Activated CD8-positive, alpha-beta memory T cell treated with anti-CD3 and anti-CD28 coated beads, Interleukin-2, amount 50 U/mL, for 4 hours (primary cell): ENCODE data around the gene MISP3.

Source experiments
- DNase-seq: peaks from one replicate; pipeline ENCODE4 v3.0.0-alpha.2; 2020

MISP3 gene

DNA sequence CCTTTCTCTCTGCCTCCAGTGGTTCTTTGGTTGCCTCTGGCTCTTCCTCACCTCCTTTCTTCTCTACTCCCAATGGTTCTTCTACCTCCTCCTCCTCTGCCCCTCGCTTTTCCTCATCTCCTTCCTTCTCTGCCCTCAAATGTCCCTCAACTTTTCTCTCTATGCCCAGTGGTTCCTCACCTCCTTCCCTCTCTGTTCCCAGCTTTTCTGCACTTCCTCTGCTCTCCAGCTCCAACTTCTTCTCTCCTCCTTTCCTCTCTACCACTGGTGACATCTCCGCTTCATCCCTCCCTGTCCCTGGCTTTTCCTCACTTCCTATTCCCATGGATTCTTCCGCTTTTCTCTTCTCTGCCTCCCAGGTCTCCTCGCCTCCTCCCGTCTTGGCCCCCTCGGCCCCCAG, 18.5 kb upstream of the MISP3 start:
- DNase-seq: no peak

DNA sequence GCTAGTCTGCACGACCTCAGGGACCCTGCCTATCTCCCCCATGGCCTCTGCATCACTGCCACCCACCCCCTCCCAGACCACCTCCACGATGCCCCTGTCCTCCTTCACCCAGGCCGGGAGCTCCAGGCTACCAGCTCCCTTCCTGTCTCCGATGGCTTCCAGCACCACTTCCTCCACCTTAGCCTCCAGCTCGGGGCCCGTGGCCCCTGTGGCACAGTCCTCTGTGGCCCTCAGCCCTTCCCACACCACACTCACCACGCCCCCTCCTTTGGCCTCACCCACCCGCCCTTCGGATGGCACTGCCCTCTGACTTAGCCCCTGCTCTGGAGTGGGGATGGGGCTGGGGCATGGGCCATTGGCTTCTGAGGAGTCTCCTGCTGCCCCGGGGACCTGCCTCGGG, 17.9 kb upstream of the MISP3 start:
- no peak for DNase-seq

DNA sequence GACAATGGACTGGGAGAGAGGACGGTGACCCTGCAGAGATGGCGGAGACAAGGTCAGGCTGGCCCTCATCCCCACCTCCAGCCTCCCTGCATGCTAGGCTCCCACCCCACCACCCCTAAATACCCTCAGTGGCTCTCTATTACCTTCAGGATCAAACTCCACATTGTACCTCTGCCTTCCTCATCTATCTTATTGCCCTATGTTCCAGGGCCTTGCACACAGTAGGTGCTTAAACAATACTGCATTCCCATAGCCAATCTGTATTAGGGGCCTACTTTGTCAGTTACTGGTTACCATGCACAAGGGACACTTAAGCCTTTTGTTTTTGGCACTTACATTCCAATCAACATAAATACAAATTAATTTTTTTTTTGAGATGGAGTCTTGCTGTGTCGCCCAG, 17.2 kb upstream of the MISP3 start:
- DNase-seq: no peak

DNA sequence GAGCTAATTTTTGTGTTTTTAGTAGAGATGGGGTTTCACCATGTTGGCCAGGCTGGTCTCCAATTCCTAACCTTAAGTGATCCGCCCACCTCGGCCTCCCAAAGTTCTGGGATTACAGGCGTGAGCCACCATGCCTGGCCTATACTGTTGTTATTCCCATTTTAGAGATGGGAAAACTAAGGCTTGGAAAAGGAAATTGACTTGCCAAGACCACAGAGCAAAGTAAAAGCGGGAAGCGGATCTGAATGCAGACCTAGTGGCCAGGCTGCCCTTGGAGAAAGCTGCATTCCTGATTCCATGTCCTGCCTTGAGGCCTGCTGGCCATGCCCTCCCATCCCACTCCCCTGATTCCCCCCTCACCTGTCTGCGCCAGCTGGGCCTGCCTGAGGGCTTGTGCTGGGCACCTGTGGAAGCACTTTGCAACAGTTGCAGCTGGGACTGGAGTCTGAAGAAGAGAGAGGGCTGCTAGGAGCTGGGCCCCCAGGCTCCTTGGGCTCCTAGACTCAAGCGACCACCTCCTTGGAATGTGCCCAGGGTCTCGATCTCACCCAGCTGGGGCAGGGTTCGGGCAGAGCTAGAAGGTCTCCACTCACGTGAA, 16.4 kb upstream of the MISP3 start:
- DNase-seq: no peak

DNA sequence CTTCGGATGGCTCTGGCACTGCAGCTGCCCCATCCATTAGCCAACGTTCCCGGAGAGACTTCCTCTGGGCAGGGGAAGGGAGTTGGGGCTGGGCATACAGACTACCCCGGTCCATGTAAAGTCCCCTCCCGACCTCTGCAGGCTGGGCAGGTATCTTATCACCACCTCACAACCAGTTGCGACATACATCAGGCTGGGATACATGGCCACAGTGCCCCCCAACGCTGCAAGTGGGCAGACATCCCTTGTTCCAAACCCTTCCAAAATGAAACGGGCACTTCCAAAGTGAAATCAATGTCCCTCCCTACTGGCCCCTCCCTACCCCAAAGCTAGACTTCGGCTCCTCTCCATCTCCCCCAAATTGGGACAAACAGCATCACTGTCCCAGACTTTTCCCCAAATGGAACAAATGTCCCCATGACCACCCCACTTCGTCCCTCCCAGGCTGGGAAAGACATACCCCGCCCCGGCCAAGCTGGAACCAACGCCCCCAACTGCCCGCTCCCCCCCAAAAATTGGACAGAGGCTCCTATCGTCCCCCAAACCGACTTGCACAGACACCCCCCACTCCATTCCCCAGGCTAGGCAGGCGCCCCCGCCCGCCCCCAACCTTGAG, 15.7 kb upstream of the MISP3 start:
- no peak for DNase-seq

DNA sequence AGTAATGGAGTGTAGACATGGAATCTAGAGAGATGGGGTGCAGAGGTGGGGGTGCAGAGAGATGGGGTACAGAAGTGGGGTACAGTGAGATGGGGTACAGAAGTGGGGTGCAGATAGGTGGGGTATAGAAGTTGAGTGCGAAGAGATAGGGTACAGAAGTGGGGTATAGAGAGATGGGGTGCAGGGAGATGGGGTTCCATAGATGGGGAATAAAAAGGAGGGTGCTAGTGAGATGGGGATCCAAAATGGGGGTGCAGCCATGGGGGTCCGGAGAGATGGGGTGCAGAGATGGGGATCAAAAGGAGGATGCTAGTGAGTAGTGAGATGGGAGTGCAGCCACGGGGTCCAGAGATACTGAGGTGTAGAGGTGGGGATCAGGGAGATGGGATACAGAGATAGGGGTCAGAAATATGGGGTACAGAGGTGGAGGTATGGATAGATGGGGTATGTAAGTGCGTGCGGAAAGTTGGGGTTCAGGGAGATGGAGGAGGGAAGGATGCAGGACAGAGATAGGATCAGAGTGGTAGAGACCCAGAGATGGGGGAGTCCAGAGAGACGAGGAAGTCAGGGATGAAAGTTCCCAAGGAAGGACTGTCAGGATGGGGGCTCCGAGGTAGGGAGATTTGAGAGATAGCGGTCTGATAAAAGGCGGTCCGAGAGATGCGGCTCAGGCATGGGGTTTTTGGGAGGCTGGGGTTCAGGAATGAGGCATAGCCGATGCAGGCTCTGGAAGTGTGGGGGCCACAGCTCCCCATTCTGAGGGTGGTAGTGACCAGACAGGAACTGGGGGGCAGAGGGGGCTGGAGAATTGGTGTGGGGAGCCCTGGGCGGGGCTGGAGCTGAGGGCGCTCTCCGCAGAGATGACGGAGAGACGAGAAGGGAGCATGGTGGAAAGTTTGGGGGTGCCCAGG, 14.1 kb upstream of the MISP3 start:
- no peak for DNase-seq

DNA sequence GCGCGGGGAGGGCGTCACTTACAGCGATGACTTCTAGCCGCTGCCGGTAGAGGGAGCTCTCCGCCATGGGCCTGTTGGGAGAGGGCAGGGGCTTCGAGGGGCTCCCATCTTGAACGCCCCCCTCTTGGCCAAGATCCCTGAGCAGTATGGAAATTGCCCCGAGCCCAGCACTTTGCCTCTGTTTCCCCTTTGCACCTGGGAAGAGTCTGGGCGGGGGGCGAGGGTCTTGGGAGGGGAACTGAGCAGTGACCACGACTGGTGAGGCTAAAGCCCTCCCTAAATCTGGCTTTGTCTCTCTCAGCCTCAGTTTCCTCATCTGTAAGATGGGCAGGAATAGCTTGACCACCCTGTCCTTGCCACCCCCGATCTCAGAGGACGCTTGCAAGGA, 13.5 kb upstream of the MISP3 start:
- DNase-seq: peak; percentile 55

DNA sequence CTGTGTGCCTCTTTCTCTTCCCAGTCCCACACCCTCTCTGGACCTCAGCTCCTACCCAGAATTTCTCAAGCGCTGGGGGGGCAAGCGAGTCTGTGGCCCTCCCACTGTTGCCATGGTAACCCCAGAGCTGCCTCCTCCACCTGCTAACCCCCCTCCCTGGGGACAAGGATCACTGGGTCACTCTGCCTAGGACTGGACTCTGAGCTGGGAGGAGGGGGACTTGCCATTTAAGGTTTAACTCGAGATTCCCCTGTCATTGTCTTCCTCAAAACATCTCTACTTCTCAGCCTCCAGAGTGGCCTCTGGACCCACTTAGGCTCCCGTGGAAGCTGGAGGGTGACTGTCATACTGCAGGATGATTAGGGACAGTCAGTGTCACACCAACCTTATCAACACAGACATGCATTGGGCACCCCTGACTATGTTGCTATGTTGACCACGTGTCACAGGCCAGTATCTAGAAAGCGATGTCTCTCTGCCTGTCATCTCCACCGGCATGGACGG, 12.9 kb upstream of the MISP3 start:
- no peak for DNase-seq

DNA sequence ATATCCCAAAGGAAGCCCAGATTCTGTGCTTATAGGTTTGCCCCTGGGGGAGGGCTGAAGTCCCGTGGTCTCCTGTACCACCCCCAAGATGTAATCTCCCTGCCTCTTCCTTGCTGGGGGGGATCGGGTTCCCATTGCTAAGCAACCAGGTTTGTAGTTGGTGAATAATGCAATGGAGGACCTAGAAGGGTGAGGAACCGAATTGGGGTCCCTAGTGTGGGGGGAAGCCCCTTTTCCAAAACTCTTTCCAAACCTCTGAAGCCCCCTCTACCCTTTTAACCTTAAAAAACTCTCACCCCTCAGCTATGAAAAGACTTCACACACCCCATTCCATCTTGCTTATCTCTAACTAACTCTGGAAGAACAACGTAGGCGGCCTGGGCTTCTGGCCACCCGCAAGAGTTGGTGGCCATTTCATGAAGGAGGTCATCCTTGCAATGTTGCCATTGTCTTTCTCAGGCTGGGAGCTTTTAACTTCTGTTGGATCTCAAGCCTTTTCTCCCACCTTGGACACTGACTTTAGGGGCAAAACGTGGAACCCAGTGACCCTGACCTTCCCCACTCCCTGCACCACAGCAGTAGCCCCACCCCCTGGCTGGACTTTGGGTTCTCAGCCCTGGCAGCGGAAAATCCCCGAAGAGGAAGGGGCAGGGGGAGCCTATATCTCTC, 11.4 kb upstream of the MISP3 start:
- DNase-seq: no peak

DNA sequence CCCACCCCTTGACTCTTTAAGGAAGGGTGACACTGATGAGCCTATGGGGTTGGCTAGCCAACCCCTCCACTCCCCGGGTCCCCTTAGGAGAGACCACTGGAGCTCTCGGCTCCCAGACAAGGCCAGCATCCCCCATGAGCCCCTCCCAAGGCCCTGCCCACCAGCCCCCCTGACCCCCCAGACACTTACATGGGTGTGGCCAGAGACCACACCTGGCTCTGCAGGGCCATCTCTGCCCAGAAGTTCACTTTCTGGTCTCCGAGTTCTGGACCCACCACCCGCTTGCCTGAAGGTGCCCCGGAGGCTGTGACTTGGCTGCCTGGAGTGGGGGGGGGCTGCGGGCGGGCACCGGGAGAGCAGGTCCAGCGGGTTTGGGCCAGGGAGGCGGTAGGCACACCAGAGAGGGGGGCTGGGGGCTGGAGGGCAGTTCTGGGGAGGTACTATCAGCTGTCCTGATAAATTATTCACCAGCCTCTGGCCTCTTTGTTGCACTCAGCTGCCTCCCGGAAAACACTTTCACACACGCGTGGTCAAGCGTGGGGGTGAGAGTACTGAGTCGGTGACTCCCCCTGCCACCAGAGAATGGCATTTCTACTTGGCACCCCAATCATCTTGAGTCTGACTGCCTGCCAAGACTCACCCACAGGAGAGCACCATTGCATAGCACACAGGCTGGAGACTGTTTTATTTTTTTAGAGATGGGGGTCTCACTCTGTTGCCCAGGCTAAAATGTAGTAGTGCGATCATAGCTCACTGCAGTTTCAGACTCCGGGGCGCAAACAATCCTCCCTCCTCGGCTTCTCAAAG, 10.6 kb upstream of the MISP3 start, which contains the start of gene PALM3:
PALM3 (minus strand) TSS at position 326 of the 807 bp plus-strand sequence; CDS start at position 230, 96 bp downstream.
- DNase-seq: no peak

DNA sequence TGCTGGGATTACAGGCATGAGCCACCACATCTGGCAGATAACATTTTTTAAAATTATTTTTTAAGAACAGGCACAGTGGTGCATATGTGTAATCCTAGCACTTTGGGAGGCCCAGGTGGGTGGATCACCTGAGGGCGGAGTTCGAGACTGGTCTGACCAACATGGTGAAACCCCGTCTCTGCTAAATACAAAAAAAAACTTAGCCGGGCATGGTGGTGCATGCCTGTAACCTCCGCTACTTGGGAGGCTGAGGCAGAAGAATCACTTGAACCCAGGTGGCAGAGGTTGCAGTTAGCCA, 10.1 kb upstream of the MISP3 start:
- no peak for DNase-seq

DNA sequence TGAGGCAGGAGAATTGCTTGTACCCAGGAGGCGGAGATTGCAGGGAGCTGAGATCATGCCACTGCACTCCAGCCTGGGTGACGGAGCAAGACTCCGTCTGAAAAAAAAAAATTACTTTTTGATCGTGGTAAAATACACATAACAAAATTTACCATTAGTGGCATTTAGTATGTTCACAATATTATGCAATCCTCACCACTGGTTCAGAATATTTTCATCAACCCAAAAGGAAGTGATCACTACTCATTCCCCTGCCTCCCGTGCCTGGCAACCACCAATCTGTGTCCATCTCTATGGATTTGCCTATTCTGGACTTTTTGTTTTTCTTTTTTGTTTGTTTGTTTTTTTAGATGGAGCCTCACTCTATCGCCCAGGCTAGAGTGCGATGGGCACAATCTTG, 9.5 kb upstream of the MISP3 start:
- no peak for DNase-seq

DNA sequence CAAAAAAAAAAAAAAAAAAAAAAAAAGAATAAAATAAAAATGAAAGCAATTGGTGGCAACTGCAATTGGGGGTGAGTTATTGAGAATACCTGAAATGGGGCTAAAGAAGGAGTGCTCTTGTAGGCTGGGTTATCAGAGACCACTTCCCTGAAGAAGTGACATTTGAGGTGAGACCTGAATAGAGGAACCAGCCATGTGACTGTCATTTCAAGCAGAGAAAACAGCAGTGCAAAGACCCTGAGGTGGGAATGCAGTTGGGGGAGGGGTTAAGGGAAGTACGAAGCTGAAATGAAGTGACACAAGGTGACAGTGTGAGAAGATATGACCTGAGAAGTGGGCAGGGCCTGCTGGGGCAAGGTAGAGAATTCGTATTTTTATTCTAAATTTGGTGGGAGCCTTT, 6.5 kb upstream of the MISP3 start:
- DNase-seq: no peak

DNA sequence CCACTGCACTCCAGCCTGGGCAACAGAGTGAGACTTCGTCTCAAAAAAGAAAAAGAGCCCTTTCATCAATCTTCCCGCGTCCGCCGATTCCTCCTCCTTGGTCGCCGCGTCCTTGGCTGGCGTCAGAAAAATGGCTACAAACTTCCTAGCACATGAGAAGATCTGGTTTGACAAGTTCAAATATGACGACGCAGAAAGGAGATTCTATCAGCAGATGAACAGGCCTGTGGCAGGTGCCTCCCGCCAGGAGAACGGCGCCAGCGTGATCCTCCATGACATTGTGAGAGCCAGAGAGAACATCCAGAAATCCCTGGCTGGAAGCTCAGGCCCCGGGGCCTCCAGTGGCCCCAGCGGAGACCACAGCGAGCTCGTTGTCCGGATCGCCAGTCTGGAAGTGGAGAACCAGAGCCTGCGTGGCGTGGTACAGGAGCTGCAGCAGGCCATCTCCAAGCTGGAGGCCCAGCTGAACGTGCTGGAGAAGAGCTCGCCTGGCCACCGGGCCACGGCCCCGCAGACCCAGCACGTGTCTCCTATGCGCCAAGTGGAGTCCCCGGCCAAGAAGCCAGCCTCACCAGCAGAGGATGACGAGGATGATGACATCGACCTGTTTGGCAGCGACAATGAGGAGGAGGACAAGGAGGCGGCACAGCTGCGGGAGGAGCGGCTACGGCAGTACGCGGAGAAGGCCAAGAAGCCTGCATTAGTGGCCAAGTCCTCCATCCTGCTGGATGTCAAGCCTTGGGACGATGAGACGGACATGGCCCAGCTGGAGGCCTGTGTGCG, 2.1 kb upstream of the MISP3 start:
- DNase-seq: no peak

DNA sequence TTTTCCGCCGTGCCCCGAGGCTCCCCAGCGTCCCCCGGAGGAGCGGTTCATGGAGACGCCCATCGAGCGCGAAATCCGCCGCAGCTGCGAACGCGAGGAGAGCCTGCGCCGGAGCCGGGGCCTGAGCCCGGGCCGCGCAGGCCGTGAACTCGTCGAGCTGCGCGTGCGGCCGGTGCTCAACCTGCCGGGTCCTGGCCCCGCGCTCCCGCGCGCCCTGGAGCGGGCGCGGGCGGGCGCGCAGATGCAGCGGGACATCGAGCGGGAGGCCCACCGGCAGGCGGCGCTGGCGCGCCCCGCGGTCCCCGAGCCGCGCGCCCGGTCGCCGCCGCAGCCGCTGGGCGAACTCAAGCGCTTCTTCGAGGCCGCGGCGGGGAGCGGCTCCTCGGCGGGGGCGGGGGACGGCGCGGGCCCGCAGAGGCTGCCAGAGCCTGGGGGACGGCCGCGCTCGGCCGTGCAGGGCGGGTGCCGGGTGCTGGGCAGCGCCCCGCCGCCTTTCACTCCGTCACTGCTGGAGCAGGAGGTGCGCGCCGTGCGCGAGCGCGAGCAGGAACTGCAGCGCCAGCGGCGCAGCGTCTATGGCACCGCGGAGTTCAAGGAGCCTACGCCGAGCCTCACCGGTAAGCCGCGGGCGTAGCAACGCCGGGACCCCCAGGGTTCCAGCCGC, 807 bp downstream of the MISP3 start:
- DNase-seq: peak; percentile 76

DNA sequence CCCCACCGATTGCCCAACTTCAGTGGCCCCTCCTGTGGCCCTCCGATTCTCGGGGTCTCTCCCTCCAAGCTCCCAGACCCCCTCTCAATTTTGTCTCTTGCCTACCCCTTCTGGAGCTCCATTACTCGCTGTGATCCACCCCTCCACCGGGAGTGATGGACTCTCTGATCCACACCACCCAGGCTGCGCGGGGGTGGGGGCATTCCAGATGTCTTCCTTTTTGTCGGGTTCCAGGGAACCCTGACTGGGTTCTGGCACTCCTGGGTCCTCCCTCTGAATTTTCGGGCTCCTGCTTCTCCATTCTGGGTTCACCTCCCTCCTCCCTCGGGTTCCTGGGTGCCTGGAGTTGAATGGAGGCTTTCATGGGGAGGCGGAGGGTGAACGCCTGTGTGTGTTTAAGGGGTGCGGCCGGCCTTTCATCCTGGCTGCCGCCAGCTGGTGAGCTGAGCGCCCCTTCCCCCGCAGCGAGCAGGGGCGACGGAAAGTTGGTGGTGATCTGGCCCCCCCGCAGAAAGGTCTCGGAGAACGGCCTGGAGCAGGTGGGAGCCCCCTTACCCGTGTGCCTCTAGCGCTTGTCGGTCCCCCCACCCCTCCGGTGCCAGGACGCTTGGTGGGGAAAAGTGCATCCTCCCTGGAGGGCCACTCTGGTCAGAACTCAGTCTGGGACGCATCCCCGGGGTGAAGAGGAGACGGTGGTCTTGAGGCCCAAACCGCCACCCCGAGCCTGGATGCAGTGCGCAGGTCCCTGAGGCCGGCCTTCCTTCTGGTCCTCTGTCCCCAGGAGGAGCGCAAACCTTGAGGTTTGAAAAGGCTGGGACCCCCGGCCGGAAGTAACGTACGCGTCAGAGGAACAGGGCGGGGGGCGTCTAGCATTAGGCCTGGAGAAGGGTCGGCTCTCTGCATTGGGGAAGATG, 1.6 kb downstream of the MISP3 start:
- no peak for DNase-seq

DNA sequence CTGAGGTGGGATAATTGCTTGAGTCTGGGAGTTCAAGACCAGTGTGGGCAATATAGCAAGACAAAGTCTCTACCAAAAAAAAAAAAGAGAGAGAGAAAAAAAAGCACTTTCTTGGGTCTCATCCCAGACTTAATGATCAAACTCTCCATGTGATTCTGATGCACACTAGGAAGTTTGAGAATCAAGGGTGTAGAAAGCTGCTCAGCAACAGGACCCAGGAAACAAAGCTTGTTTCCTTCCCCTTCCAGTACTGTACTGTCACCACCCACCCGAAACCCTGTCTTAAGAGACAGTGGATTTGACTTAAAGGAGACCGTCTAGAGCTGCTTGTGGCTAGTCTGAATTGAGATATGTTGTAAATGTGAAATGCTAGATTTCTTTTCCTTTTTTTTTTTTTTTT, 5.8 kb downstream of the MISP3 start:
- no peak for DNase-seq

DNA sequence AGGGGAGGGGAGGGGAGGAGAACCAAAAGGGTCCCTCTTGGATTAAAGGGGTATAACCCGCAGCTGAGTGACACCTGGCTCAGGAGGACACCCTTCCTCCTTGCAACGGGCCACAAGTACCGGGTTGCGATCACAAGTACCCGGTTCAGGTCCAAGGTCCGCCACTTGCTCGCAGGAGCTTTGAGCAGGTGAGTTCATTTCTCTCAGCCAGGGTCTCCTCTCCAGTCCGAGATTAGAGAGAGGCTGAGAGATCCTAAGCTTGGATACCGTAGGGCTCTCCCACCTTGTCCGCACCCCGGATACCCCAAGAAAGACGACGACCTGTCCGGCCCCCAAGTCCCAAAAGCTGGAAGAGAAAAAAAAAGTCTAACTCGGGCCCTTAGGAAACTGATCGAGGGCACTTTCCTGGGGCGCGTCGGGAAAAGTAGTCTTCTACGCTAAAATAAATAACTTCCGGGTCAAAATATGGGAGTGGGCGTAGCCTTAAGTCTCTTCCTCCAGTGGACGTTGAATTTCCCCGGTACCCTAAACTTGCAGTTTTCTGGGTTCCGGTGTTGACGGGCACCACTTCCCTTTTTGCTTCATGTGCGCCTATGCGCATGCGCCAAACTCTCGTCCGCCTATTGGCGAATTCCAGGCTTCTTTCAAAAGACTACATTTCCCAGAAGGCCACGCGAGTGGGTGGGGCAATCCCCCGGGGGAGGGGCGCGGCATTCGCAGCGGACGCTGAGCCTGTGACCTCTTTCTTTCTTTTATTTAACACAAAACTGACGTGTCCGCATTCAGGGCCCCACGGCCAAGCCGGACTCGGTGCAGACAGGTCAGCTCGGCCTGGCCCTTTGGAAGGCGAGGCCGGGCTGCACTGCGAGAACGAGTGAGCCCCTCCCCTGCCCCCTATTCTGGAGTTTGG, 8.6 kb downstream of the MISP3 start:
- peak; percentile 99 for DNase-seq
